HL-60 (cell line): ENCODE measurements around the gene RMND5A.

Source experiments
- DNase-seq, 2 experiments: peaks; one replicate each; pipeline ENCODE4 v3.0.0-alpha.2; 2010 to 2020; ENCODE audit warnings: low read depth in 1 of 2, low spot score in 1 of 2
- H3K27ac ChIP-seq: fragments of 250-450 bp; sonication (Bioruptor Pico); replicated peaks from 2 replicates; pipeline ENCODE4 v1.5.1; 2020; ENCODE audit warnings: mild to moderate bottlenecking, moderate library complexity
- H3K27me3 ChIP-seq: fragments of 250-450 bp; sonication (Bioruptor Pico); 2 replicates; pipeline ENCODE4 v1.5.1; 2021; ENCODE audit warnings: mild to moderate bottlenecking, moderate library complexity; ENCODE audit not compliant: insufficient read depth, poor library complexity, severe bottlenecking
- H3K4me3 ChIP-seq: replicated peaks from 2 replicates; pipeline ENCODE4 v1.5.1; 2011; ENCODE audit warnings: mild to moderate bottlenecking, control low read depth, low read length; ENCODE audit not compliant: insufficient read depth
- GABPA ChIP-seq: IDR thresholded peaks from 2 replicates; pipeline ENCODE4 v1.6.1; 2012; ENCODE audit warnings: low read depth
- POLR2AphosphoS5 ChIP-seq: IDR thresholded peaks from 2 replicates; pipeline ENCODE4 v1.6.1; 2012; ENCODE audit warnings: low read depth
- REST ChIP-seq: IDR thresholded peaks from 2 replicates; pipeline ENCODE4 v1.6.1; 2012; ENCODE audit warnings: low read depth; ENCODE audit not compliant: insufficient replicate concordance
- SPI1 ChIP-seq: IDR thresholded peaks from 2 replicates; pipeline ENCODE4 v1.6.1; 2012; ENCODE audit warnings: low read depth, mild to moderate bottlenecking, borderline replicate concordance
- TF ChIP-seq, protein P1 (sequence below): IDR thresholded peaks from one replicate; pipeline ENCODE4 v1.5.1; 2011; ENCODE audit warnings: low read length, control low read depth, inconsistent platforms; ENCODE audit not compliant: insufficient read depth

RMND5A gene

GRCh38 chr2:86686905-86687304 is 33.2 kb upstream of the RMND5A start:
- H3K27ac ChIP-seq: no peak overlapping the region
- DNase-seq: no peak

DNA sequence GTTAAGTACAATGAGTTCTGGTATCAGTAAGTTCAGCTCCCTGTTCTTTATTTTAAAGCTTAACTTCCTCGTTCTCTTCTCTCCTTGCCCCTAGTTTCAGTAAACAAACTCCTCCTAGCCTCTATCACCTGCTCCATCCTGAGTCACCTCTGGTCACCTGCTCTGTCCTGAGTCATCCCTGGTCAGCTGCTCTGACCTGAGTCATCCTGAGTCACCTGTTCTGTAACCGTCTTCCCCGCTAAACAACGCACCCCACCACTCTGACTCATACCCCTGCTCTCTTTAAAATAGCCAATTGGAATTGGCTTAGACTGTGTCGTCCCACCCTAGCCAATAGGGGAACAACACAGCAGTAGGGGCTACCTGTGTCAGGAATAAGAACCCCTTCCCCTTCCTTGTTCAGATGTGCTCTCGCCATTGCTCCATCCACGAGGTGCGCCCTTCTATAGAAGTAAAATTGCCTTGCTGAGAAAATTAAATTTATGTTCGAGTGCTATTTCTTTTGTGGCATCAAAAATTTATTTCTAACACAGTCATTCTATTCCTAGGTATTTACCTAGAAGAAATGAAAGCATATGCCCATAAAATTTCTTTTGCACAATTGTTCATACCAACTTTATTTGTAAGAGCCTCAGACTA is 24.9 kb upstream of the RMND5A start:
- DNase-seq: peak in 1 of 2 experiments; percentile 4
- H3K27ac ChIP-seq: no peak overlapping the region
- H3K27me3 ChIP-seq: no peaks in the 10 kb centered on the region
- no peak overlapping the region for H3K4me3 ChIP-seq
- TF ChIP-seq GABPA: no peak
- TF ChIP-seq REST: no peak
- no peak for TF ChIP-seq POLR2AphosphoS5

More at GRCh38 chr2:86686905-86687304, 33.2 kb upstream of the RMND5A start:
- no peak overlapping the region for H3K4me3 ChIP-seq
- no peaks in the 10 kb centered on the region for H3K27me3 ChIP-seq
- no peak for TF ChIP-seq REST
- no peak for TF ChIP-seq POLR2AphosphoS5
- TF ChIP-seq, protein P1, sequence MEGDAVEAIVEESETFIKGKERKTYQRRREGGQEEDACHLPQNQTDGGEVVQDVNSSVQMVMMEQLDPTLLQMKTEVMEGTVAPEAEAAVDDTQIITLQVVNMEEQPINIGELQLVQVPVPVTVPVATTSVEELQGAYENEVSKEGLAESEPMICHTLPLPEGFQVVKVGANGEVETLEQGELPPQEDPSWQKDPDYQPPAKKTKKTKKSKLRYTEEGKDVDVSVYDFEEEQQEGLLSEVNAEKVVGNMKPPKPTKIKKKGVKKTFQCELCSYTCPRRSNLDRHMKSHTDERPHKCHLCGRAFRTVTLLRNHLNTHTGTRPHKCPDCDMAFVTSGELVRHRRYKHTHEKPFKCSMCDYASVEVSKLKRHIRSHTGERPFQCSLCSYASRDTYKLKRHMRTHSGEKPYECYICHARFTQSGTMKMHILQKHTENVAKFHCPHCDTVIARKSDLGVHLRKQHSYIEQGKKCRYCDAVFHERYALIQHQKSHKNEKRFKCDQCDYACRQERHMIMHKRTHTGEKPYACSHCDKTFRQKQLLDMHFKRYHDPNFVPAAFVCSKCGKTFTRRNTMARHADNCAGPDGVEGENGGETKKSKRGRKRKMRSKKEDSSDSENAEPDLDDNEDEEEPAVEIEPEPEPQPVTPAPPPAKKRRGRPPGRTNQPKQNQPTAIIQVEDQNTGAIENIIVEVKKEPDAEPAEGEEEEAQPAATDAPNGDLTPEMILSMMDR: no peak
- no peak for TF ChIP-seq SPI1
- no peak for TF ChIP-seq GABPA

DNA sequence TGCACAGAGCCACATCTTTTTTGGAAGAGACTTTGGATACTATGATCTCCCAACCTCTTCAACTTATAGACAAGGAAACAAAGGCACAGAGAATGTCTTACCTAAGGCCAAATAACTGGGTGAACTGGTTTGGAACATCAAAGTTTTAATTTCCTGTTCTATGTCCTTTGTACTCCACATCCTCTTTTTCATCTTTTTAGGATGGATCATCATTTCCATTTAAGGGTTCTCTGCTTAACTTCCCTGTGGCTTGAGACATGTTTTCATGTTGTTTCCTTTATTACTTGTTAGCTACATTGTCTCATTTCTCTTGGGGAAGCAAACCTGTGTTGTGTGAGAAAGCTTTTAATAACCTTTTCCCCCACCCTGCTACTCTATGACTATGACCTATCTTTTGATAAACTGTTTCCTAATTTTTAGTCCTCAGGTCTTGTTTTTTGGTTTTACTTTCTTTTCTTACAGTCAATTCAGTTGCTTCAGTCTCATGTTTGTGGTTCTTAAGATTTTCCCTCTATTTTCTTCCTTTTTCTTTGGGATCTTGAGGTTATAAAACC is 22.5 kb upstream of the RMND5A start:
- Histone ChIP-seq H3K4me3 (no peak overlapping the region), H3K27ac (no peak overlapping the region), H3K27me3 (no peaks in the 10 kb centered on the region)
- DNase-seq: no peak
- TF ChIP-seq REST (no peak), SPI1 (peak; percentile 68; the same call in 1 of the 2 replicates), GABPA (no peak), POLR2AphosphoS5 (no peak)
- TF ChIP-seq, protein P1: no peak
